ENCODE data around the gene PBX1. TPM values are rescaled to one million over a fixed set of nuclear protein-coding genes. Genes with fewer than 3 reads are reported as not detected.

The PBX1 gene
- total RNA-seq, 4 donors from 2014 or later = 25.8 to 31.0 (median 27.1) TPM

DNA sequence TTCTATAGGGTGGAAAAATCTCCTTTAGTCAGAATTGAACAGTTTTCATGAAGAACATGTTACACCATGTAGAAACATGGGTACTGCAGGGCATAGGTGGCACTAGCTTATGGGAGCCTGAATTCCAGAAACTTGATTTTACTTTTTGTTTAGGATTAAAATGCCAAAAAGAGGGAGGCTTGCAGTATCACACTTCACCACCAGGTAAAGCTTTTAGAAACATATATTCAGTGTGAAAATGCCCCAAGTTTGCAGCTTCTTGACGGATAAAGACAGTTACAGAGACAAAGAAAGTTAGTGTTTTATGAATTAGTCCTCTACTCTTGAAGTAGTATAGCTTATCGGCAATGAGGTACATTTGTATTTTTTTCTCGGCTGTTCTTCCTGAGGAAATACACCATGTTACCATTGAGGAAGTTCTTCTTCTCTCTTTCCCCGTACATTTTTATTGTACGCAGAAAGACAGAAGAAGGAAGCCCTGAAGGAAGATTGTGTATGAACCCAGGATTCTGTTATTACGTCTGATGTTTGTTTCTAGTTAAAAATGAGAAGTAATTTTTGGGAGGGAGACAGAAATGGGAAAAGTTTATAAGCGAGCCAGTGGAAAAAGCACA is 66.1 kb downstream of the PBX1 start:
- TF ChIP-seq POLR2A (IDR thresholded peaks at IDR 0.05) (no peak), EP300 (IDR thresholded peaks at IDR 0.05) (no peak)
- TF ChIP-seq, protein P1, sequence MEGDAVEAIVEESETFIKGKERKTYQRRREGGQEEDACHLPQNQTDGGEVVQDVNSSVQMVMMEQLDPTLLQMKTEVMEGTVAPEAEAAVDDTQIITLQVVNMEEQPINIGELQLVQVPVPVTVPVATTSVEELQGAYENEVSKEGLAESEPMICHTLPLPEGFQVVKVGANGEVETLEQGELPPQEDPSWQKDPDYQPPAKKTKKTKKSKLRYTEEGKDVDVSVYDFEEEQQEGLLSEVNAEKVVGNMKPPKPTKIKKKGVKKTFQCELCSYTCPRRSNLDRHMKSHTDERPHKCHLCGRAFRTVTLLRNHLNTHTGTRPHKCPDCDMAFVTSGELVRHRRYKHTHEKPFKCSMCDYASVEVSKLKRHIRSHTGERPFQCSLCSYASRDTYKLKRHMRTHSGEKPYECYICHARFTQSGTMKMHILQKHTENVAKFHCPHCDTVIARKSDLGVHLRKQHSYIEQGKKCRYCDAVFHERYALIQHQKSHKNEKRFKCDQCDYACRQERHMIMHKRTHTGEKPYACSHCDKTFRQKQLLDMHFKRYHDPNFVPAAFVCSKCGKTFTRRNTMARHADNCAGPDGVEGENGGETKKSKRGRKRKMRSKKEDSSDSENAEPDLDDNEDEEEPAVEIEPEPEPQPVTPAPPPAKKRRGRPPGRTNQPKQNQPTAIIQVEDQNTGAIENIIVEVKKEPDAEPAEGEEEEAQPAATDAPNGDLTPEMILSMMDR (IDR thresholded peaks at IDR 0.05) = peak in 1 of 5 experiments; percentile 38
- H3K27ac ChIP-seq = no peak overlapping the region
- H3K4me3 ChIP-seq = no peak overlapping the region
- no peaks in the 10 kb centered on the region for H3K9me3 ChIP-seq
- 70 to 72% methylated on average over 7 of the region's 7 CpGs for WGBS, 2 donors
- peaks cover 0 to 32% (median 2%) of the 10 kb centered on the region in 4 donors for H3K4me1 ChIP-seq
- no peak for DNase-seq (ENCODE audit: low spot score in 2 of 2)
- H3K36me3 ChIP-seq = no peaks in the 10 kb centered on the region
- H3K27me3 ChIP-seq = no peaks in the 10 kb centered on the region

- 73 to 77% methylated on average over 7 of the region's 7 CpGs for WGBS, 2 donors
Measured at GRCh38 chr1:164628772-164629171, 69.8 kb downstream of the PBX1 start.

GRCh38 chr1:164629971-164630370 is 71.0 kb downstream of the PBX1 start:
- no peak for DNase-seq (ENCODE audit: low spot score in 2 of 2)
- Histone ChIP-seq H3K27me3 (no peaks in the 10 kb centered on the region), H3K27ac (no peak overlapping the region), H3K4me1 (peaks cover 0 to 9% (median 2%) of the 10 kb centered on the region in 4 donors), H3K9me3 (no peaks in the 10 kb centered on the region), H3K4me3 (no peak overlapping the region), H3K36me3 (no peaks in the 10 kb centered on the region)
- TF ChIP-seq EP300 (IDR thresholded peaks at IDR 0.05) (no peak), POLR2A (IDR thresholded peaks at IDR 0.05) (no peak)
- TF ChIP-seq, protein P1 (IDR thresholded peaks at IDR 0.05) = no peak
- 85 to 88% methylated on average over 8 of the region's 8 CpGs for WGBS, 2 donors

More at GRCh38 chr1:164628772-164629171, 69.8 kb downstream of the PBX1 start:
- TF ChIP-seq POLR2A (IDR thresholded peaks at IDR 0.05) (no peak), EP300 (IDR thresholded peaks at IDR 0.05) (no peak)
- TF ChIP-seq, protein P1 (IDR thresholded peaks at IDR 0.05) = no peak
- Histone ChIP-seq H3K27me3 (no peaks in the 10 kb centered on the region), H3K4me3 (no peak overlapping the region), H3K27ac (no peak overlapping the region), H3K36me3 (no peaks in the 10 kb centered on the region), H3K4me1 (peaks cover 0 to 14% (median 2%) of the 10 kb centered on the region in 4 donors), H3K9me3 (no peaks in the 10 kb centered on the region)
- DNase-seq (ENCODE audit: low spot score in 2 of 2) = no peak

- Histone ChIP-seq H3K36me3 (peaks cover 0 to 4% (median 0%) of the 10 kb centered on the region in 3 donors), H3K27me3 (no peaks in the 10 kb centered on the region), H3K27ac (no peak overlapping the region), H3K4me1 (peaks cover 0 to 2% (median 0%) of the 10 kb centered on the region in 4 donors), H3K4me3 (no peak overlapping the region), H3K9me3 (no peaks in the 10 kb centered on the region)
- DNase-seq (ENCODE audit: low spot score in 2 of 2) = no peak
- TF ChIP-seq, protein P1 (IDR thresholded peaks at IDR 0.05) = no peak
- TF ChIP-seq EP300 (IDR thresholded peaks at IDR 0.05) (no peak), POLR2A (IDR thresholded peaks at IDR 0.05) (no peak)
- WGBS, 2 donors = 72 to 88% methylated on average over 3 of the region's 3 CpGs
Measured at GRCh38 chr1:164630626-164631396, 71.8 kb downstream of the PBX1 start.

GRCh38 chr1:164631751-164632150 is 72.8 kb downstream of the PBX1 start:
- no peaks in the 10 kb centered on the region for H3K27me3 ChIP-seq
- WGBS, 2 donors = 89 to 91% methylated on average over 7 of the region's 7 CpGs
- no peak for DNase-seq (ENCODE audit: low spot score in 2 of 2)
- no peak overlapping the region for H3K27ac ChIP-seq
- H3K4me1 ChIP-seq = no peaks in the 10 kb centered on the region
- H3K4me3 ChIP-seq = no peak overlapping the region
- H3K9me3 ChIP-seq = no peaks in the 10 kb centered on the region
- TF ChIP-seq EP300 (IDR thresholded peaks at IDR 0.05) (no peak), POLR2A (IDR thresholded peaks at IDR 0.05) (no peak)
- TF ChIP-seq, protein P1 (IDR thresholded peaks at IDR 0.05) = no peak
- peaks cover 0 to 4% (median 0%) of the 10 kb centered on the region in 3 donors for H3K36me3 ChIP-seq
